Fibroblast of pulmonary artery (primary cell): ENCODE measurements around the gene SYT14.
"Not testable (repeated sequence)": the region's sequence is repeated elsewhere in the genome, so short reads cannot be mapped to it uniquely, and the experiment has no call there.

Experiments used
- DNase-seq: peaks from one replicate; pipeline ENCODE4 v3.0.0-alpha.2; 2010; ENCODE audit warnings: low read depth
- H3K4me3 ChIP-seq: replicated peaks from 2 replicates; pipeline ENCODE4 v1.5.1; 2011; ENCODE audit warnings: low read depth, mild to moderate bottlenecking, control low read depth, low read length, moderate library complexity
- TF ChIP-seq, protein P1 (sequence below): IDR thresholded peaks from 2 replicates; pipeline ENCODE4 v1.5.1; 2011; ENCODE audit warnings: mild to moderate bottlenecking, control low read depth, low read length, inconsistent platforms; ENCODE audit errors: missing control alignments

Gene SYT14

GRCh38 chr1:209937996-209938959 lies at the start of gene SYT14:
Gene SYT14 (plus strand): TSS chr1:209938217. CDS start chr1:209938265, 48 bp downstream.
- TF ChIP-seq, protein P1, sequence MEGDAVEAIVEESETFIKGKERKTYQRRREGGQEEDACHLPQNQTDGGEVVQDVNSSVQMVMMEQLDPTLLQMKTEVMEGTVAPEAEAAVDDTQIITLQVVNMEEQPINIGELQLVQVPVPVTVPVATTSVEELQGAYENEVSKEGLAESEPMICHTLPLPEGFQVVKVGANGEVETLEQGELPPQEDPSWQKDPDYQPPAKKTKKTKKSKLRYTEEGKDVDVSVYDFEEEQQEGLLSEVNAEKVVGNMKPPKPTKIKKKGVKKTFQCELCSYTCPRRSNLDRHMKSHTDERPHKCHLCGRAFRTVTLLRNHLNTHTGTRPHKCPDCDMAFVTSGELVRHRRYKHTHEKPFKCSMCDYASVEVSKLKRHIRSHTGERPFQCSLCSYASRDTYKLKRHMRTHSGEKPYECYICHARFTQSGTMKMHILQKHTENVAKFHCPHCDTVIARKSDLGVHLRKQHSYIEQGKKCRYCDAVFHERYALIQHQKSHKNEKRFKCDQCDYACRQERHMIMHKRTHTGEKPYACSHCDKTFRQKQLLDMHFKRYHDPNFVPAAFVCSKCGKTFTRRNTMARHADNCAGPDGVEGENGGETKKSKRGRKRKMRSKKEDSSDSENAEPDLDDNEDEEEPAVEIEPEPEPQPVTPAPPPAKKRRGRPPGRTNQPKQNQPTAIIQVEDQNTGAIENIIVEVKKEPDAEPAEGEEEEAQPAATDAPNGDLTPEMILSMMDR, result no peak
- H3K4me3 ChIP-seq, result peak within 1 kb of the TSS; percentile 63
- DNase-seq, result peak; percentile 78

DNA sequence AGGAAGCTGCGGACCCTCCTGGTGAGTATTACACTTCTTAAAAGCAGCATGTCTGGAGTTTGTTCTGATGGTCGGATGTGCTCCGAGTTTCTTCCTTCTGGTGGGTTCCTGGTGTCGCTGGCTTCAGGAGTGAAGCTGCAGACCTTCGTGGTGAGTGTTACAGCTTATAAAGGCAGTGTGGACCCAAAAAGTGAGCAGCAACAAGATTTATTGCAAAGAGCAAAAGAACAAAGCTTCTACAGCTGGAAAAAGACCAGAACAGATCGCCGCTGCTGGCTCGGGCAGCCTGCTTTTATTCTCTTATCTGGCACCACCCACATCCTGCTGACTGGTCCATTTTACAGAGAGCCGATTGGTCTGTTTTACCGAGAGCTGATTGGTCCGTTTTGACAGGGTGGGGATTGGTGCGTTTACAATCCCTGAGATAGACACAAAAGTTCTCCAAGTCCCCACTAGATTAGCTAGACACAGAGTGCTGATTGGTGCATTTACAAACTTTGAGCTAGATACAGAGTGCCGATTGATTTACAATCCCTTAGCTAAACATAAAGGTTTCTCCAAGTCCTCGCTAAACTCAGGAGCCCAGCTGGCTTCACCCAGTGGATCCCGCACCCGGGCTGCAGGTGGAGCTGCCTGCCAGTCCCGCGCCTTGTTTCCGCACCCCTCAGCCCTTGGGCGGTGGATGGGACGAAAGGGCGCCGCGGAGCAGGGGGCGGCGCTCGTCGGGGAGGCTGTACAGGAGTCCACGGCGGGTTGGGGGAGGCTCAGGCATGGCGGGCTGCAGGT lies 49.5 kb upstream of the SYT14 start:
- not testable (repeated sequence) for DNase-seq, H3K4me3 ChIP-seq

DNA sequence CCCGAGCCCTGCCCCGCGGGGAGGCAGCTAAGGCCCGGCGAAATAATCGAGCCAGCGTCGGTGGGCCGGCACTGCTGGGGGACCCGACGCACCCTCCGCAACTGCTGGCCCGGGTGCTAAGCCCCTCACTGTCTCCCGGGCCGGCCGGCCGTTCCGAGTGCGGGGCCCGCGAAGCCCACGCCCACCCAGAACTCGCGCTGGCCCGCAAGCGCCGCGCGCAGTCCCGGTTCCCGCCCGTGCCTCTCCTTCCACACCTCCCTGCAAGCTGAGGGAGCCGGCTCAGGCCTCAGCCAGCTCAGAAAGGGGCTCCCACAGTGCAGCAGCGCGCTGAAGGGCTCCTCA lies 49.0 kb upstream of the SYT14 start:
- TF ChIP-seq, protein P1, result no peak
- no peak for DNase-seq
- no peak overlapping the region for H3K4me3 ChIP-seq

DNA sequence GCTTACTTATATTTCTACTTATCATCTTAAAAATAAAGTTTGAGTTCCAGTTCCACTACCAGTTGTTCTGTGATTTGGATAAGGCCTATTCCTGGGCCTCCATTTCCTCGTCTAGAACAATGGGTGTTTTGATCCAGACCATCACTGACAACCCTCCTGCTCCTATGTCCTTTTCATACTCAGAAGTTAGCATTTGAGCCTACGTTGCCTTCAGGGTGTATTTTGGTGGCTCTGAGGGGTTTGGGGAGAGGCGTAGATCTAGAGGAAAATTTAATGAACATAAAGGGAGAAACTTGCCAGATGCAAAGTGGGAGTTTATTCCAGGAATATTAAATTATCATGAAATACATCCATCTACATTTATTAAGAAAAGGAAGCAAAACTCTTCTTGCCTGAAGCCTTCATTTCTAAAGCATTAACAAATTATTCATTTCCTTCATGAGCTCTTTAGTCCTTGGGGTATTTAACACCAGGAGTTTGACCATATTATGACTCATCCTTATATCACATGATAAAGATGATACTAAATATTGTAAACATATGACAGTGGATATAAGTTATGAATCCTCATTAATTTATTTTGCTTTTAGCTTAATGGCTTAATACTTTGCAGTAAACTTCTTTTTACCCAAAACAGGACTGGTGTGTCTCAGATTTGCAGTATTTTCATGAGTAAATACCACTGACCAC lies 47.2 kb upstream of the SYT14 start:
- no peak overlapping the region for H3K4me3 ChIP-seq
- TF ChIP-seq, protein P1, result no peak
- DNase-seq, result no peak

GRCh38 chr1:209893751-209894150 lies 44.3 kb upstream of the SYT14 start:
- TF ChIP-seq, protein P1, result no peak
- no peak for DNase-seq

DNA sequence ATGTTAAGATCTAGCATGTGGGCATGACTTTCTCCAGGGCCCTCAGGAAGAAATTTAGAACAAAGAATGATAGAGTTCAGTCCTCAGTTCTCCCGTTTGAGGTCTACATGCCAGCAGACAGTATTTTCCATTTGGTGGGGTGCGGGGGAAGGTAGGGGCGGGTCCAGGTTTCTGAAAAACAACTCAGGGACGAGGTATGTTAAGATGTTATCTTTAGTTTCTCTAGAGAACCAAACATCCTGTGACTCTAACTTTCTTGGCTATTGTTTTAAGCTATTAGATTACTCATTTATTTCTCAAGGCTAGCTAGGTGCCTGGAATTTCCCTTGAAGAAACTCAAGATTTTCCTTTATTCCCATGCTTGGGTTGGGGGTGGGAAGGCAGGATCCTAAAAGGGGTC lies 42.3 kb upstream of the SYT14 start:
- DNase-seq, result peak; percentile 90

More at GRCh38 chr1:209893751-209894150, 44.3 kb upstream of the SYT14 start:
- H3K4me3 ChIP-seq, result no peak overlapping the region

More for the DNA sequence above, 42.3 kb upstream of the SYT14 start:
- H3K4me3 ChIP-seq, result no peak overlapping the region
- TF ChIP-seq, protein P1, result no peak
